ENCODE results near the gene PDLIM1.

Gene PDLIM1, protein sequence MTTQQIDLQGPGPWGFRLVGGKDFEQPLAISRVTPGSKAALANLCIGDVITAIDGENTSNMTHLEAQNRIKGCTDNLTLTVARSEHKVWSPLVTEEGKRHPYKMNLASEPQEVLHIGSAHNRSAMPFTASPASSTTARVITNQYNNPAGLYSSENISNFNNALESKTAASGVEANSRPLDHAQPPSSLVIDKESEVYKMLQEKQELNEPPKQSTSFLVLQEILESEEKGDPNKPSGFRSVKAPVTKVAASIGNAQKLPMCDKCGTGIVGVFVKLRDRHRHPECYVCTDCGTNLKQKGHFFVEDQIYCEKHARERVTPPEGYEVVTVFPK

DNA sequence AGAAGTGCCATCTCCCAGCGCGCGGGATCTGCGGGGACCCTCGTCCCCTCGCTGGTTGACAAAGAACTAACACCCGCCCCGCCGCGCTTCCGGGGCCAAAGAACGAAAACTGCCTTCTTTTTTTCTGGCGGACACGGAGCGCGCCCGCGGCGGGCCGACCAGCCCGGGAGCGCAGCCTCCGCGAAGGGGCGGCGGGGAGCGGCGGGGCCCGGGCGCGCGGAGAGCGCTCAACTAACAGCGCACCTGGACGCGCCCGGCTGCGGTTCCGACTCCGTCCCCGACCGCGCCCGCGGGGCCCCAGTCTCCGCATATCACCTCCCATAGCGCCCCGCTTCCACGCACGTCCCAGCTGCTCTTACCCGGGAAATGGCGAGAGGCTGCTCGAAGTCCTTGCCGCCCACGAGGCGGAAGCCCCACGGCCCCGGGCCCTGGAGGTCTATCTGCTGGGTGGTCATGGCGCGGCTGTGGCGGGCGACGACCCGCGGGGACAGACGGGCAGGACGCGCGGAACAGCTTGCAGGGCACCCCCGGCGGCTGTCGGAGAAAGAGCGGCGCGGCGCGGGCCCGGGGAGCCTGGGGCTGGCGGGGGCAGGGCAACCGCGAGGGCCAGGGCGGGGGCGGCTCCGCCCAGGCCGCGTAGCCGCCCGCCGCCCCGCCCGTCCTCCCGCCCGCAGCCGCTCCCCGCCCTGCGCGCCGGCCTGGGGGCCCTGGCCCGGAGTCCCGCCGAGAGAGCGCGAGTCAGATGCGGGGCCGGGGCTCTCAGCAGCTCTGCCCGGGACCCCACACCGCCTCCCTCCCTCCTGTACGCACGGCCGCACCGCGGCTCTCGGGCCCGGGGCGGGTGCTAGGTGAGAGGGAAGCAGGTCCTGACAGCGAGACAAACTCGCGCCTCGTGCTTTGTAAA lies at the start of gene PDLIM1:
PDLIM1 (minus strand) TSS at position 543 of the 904 bp plus-strand sequence; CDS start at position 455, 88 bp downstream.
- FAIRE-seq = no peak
- DNase-seq (ENCODE audit: insufficient read length, low spot score) = peak; percentile 76
- TF ChIP-seq POLR2A (IDR thresholded peaks at IDR 0.05; ENCODE audit: low read depth, low read length) = peak; percentile 61

DNA sequence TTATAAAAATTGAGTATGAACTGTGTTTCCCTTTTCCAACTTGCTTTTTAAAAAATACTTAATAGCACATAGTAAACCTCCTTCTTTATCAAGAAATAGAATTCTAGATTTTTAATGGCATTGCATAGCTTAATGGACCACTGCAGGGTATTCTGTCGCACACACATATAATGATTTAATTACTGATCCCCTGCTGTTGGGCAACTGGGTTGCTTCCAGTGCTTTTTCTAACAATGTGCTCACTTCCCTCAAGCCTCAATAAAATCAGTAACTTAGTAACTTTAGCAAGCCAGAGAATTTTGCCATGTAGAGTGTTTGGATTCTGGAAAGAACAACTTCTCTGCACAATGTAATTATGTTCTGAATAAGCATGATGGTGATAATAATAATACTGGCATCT lies 49.1 kb upstream of the PDLIM1 start:
- DNase-seq (ENCODE audit: insufficient read length, low spot score) (no peak), FAIRE-seq (no peak)
- TF ChIP-seq POLR2A (IDR thresholded peaks at IDR 0.05; ENCODE audit: low read depth, low read length) = no peak

DNA sequence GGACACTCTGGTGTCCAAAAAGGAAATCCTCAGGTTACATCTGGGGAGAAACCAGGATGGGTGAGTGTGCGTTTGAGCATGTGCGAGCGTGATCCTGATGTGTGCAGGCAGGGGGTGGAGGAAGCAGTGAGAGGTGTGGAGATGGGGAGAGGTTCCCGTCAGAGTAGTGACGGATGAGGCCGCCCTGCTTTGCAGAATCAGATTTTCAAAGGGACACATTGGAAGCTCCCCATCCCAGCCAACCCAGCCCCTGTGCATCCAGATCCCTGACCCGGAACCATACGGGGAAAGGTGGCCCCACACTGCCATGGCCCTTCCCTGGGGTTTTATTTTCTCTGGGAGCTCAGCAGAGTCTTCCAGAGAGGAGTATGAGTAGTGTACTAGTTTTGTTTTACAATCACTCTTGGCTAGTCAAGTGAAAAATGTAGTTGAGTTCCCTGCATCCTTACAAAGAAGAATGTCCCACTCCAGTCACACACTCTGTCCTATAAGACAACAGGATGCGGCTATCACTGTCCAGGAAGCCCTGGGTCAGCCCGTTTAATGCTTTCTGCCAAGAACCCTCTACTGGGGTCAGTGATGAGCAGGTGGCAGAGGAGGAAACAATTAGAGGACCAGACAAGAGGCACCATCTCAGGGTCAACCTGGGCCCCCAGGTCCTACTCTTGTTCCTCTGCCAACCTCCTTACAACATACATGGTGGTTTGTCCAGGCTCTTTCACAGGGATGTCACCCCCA lies 46.8 kb upstream of the PDLIM1 start:
- no peak for TF ChIP-seq POLR2A (IDR thresholded peaks at IDR 0.05; ENCODE audit: low read depth, low read length)
- no peak for DNase-seq (ENCODE audit: insufficient read length, low spot score)
- FAIRE-seq = no peak

DNA sequence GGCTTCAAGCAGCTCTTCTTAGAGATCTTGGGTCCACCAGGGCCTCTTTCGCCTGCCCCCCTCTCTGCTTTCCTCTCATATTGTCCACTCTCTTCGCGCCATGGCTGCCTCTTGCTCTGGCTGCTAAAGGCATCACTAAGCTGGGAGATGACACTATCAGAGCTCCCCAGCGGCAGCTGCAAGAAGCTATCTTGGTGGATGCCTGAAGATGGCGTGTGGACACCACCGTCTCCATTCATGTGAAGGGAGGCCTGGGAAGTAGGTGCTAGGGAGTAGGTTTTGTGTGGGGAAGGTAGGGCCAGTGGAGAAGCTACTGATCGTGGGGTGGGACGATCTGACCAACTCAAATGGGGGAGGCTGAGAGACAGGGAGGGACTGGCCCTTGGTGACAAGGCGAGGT lies 45.9 kb upstream of the PDLIM1 start:
- no peak for TF ChIP-seq POLR2A (IDR thresholded peaks at IDR 0.05; ENCODE audit: low read depth, low read length)
- no peak for FAIRE-seq

DNA sequence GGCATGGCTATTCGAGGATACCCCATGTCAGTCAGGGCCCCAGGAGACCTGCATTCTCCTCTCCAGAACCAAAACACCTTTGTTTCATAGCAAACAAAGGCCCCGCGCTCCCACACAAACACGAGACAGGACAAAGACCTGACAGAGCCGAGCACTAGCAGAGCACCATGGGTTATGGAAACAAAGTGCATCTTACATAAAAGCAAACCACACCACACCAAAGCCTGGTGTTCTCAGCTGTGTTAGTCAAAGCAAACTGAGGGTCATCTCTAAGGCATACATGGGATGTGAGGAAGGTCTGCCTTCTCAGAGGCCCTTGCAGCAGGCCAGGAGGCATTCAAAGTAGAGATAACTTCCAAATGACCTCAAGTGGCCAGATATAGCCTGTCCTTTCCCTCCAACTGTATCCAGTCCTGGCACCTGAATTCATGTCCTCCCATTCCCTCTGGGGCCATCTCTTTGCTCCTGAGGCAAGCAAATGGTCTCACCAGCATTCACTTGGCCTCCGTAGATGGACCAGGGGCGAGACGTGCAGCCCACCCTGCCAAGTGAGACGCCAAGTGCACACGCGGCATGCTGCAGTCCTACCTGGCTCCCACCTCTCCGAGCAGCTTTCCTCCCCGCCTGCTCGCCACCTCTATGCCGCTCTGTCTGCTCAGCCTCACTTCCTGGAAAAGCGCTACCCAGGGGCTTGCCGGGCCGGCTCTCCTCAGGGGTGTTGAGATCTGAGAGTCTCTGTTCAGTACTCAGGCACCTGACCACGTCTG lies 45.3 kb upstream of the PDLIM1 start:
- FAIRE-seq (no peak), DNase-seq (ENCODE audit: insufficient read length, low spot score) (no peak)
- TF ChIP-seq POLR2A (IDR thresholded peaks at IDR 0.05; ENCODE audit: low read depth, low read length) = no peak

More for the DNA sequence above, 45.9 kb upstream of the PDLIM1 start:
- no peak for DNase-seq (ENCODE audit: insufficient read length, low spot score)

DNA sequence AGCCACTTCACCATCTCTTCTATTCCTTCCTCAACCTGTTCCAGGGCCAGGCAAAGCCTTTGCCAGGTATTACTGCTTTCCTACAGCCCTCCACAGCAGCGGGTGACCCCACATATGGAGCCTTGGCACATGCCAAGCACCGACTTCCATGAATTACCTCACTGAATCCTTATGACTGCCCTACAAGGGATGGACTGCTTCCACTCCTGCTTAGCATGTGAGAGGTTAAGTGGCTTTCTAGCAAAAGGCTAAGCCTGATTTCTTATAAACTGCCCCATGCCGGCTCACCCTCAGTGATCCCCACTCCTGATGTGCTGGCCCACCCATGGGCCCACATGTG lies 44.0 kb upstream of the PDLIM1 start:
- no peak for TF ChIP-seq POLR2A (IDR thresholded peaks at IDR 0.05; ENCODE audit: low read depth, low read length)
- FAIRE-seq = no peak
- peak; percentile 25 for DNase-seq (ENCODE audit: insufficient read length, low spot score)

DNA sequence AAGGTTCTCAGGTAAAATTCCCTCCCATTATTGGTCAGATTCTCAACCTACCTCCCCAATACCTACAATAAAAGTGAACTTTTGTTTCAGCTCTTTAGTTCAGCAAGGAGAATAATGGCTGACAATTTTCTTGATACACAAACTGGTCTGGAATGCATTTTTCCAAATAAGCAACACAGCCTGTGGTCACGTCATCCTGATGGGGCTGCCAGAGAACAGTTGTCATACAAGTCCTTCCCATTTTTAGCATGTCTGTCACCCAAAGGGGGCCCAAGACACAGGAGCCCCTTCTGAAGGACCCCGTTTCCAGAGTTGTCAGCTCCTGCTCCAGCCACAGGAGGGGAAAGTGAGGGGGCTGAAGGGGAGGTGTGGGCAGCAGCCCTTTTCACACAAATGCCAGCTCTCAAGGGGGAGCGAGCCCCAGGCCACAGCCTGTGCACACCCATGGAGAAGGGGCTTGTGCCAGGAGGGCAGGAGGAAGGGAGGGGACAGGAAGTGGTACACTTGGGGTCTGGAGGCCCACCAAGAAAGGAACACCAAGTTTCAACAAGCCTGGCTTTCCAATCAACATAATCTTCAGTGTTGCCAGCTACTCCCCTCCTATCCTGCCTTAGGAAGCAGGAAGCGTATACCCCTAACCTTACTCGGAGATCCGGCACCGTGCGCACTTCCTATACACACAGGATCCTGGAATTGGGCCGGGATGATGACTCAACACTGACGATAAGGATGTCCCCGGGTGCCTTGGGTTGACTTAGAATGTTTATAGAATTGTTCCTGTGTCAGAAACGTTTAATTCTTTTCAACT lies 43.4 kb upstream of the PDLIM1 start:
- FAIRE-seq = peak; percentile 84
- peak; percentile 12; the same call in 1 of the 2 replicates for TF ChIP-seq POLR2A (IDR thresholded peaks at IDR 0.05; ENCODE audit: low read depth, low read length)
- DNase-seq (ENCODE audit: insufficient read length, low spot score) = peak; percentile 79

DNA sequence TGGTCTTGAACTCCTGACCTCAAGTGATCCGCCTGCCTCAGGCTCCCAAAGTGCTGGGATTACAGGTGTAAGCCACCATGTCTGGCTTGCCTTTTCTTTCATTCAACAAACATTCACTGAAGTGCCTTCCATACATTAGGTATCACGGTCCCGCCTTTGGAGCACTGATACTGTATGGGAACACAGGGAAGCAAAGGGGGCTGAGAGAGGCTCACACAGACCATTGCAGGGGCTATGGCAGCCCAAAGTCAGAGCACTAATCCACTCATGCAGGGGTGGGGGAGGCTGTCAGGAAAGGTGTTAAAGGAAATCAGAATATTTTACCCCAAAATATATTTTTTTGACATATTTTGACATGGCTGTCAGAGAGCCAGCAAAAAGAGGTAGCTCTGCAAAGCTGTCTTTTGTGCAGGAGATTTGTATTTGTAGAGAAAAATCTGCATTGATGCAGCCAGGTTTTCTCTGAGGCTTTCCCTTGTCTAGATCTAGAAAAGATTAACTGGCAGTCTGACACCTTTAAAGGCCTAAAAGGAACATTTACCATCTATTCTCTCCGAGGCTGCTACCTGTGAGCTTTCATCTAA lies 42.0 kb upstream of the PDLIM1 start:
- FAIRE-seq (no peak), DNase-seq (ENCODE audit: insufficient read length, low spot score) (no peak)
- TF ChIP-seq POLR2A (IDR thresholded peaks at IDR 0.05; ENCODE audit: low read depth, low read length) = no peak

DNA sequence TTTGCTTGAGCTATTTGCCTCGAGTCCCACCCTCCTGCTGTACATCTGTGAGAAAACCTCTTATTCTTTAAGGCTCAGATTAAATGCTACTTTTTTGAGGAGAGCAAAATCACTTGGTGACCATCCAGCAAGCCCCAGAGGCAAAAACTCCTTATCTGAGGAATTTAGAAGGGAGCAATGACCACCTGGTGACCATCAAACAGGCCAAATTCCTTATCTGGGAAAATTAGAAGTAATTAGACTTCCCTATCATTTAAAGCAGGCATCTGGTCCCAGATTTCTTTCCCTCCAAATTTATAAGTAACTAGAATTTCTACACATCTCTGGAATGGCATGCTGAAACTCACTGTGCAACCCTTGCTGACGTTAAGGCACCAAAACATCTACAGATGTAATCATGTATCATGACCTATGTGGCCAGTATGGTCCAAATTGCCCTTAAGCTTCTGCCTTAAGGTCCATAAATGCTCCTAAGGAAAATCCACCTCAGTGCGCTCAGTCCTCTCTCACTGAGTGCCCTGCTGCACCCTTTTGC lies 40.9 kb upstream of the PDLIM1 start:
- no peak for FAIRE-seq
- no peak for DNase-seq (ENCODE audit: insufficient read length, low spot score)
- no peak for TF ChIP-seq POLR2A (IDR thresholded peaks at IDR 0.05; ENCODE audit: low read depth, low read length)

DNA sequence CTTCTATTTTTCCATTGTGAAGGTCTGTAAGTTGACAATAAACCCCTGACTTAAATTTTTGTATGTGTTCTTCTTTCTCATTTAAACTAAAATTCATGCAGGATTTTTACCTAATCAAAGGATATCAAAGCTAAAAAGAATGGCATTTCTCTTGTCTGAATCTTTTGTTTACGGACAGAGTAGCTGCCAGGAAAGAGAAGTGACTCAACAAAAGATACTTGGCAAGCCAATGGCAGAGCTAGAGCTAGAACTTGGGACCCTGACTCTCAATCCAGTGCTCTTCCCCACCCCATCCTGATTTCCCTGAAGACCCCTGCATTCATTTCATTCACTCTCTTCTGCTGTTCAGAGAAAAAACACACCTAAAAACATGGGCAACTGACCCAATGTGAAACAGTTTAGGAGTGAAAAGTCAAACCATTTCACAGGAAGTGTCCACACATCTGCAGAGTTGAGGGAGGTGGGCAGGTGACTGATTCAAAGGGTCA lies 40.2 kb upstream of the PDLIM1 start:
- DNase-seq (ENCODE audit: insufficient read length, low spot score) (no peak), FAIRE-seq (no peak)
- no peak for TF ChIP-seq POLR2A (IDR thresholded peaks at IDR 0.05; ENCODE audit: low read depth, low read length)

DNA sequence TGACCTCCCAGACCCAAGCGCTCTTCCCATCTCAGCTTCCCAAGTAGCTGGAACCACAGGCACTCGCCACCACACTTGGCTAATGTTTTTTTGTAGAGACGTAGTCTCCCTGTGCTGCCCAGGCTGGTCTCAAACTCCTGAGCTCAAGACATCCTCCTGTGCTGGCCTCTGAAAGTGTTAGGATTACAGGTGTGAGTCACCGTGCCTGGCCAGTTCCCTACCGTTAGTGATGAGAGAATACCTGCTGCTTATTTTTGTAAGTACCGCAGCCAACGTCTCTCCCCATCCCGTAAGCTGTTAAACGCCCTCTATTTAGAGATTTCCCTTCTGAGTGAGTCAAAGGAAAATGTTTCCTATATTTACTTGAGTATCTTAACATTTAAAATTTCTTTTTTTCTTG lies 38.5 kb upstream of the PDLIM1 start:
- FAIRE-seq = no peak
- DNase-seq (ENCODE audit: insufficient read length, low spot score) = no peak
- no peak for TF ChIP-seq POLR2A (IDR thresholded peaks at IDR 0.05; ENCODE audit: low read depth, low read length)

DNA sequence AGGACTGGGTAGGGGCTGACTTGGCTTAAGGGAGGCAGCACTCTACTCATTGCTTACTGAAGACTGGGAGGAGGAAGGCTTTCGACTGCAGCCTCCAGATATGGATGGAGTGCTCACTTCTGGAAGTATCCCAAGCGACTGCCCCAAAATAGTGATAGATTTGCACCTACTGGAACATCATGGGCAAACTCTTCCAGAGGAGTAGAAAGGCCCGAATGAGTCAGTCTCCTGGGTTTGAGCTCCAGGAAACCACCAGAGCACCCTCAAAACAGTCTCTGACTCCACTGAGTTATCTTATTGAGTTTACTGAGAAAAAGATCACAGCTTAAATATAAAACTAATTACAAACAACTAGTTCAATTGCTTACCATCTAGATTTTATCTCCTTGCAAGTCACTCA lies 37.2 kb upstream of the PDLIM1 start:
- TF ChIP-seq POLR2A (IDR thresholded peaks at IDR 0.05; ENCODE audit: low read depth, low read length) = no peak
- DNase-seq (ENCODE audit: insufficient read length, low spot score) (no peak), FAIRE-seq (no peak)

Measured in H54 (cell line).